B cell (primary cell): ENCODE results near the gene STON2. TPM values are rescaled to one million over a fixed set of nuclear protein-coding genes. Genes with fewer than 3 reads are reported as not detected.

Experiments
- ATAC-seq: fragments of 200-7000 bp; cut with Tn5 transposase; one replicate; pipeline ENCODE4 v1.10.0; 2021; ENCODE audit warnings: low read depth, mild to moderate bottlenecking, moderate number of reproducible peaks, moderate library complexity
- CTCF ChIA-PET: fragments of 350-600 bp; sonication (Branson Sonifier 250); formaldehyde crosslinking; loops from one replicate; lab custom pipeline; 2021; ENCODE audit warnings: antibody characterized with exemption, inconsistent platforms; lab: Charles Lee
- POLR2A ChIA-PET: fragments of 350-600 bp; sonication (Branson Sonifier 250); formaldehyde crosslinking; loops from one replicate; lab custom pipeline; 2021; ENCODE audit warnings: antibody characterized with exemption; lab: Charles Lee
- DNase-seq: peaks from one replicate; pipeline ENCODE4 v3.0.0; 2013
- H2AFZ ChIP-seq: 2 replicates; pipeline ENCODE4 v1.6.1; 2012; ENCODE audit warnings: mild to moderate bottlenecking, low read depth, low read length; ENCODE audit not compliant: insufficient read depth, poor library complexity, severe bottlenecking
- H3K27ac ChIP-seq, 2 donors: 1 replicate in 1 of 2; 2 replicates in 1 of 2; pipeline ENCODE4 v1.5.1; 2012 to 2013; ENCODE audit warnings: low read length in 2 of 2, mild to moderate bottlenecking in 2 of 2, moderate library complexity in 1 of 2
- H3K27me3 ChIP-seq, 4 experiments: fragments of 200-600 bp in 1 of 4; sonication (generic) in 1 of 4; replicated peaks in 1 of 4; 1 replicate in 2 of 4; 2 replicates in 2 of 4; pipeline versions ENCODE4 v1.6.1 to v1.7.0; 2013 to 2016; ENCODE audit warnings: low read length in 3 of 4, mild to moderate bottlenecking in 2 of 4, mixed read lengths in 1 of 4, moderate library complexity in 1 of 4; ENCODE audit not compliant: insufficient read depth in 4 of 4, control insufficient read depth in 3 of 4; ENCODE audit errors: control extremely low read depth in 1 of 4
- H3K36me3 ChIP-seq, 2 experiments: replicated peaks in 1 of 2; 1 replicate in 1 of 2; 2 replicates in 1 of 2; pipeline versions ENCODE4 v1.6.1 to v1.7.1; 2013; ENCODE audit warnings: low read length in 1 of 2; ENCODE audit not compliant: insufficient read depth in 2 of 2, control insufficient read depth in 1 of 2; ENCODE audit errors: control extremely low read depth in 1 of 2, extremely low read depth in 1 of 2
- H3K4me1 ChIP-seq, 2 donors: fragments of 200-600 bp in 1 of 2; sonication (generic) in 1 of 2; 1 replicate in 1 of 2; 2 replicates in 1 of 2; pipeline versions ENCODE4 v1.5.1 to v1.6.1; 2013 to 2017; ENCODE audit warnings: low read length in 2 of 2; ENCODE audit not compliant: control insufficient read depth in 2 of 2, insufficient read depth in 2 of 2
- H3K4me2 ChIP-seq: replicated peaks from 2 replicates; pipeline ENCODE3; 2012; ENCODE audit warnings: mild to moderate bottlenecking, low read depth, low read length; ENCODE audit not compliant: poor library complexity, severe bottlenecking
- H3K4me3 ChIP-seq, 5 experiments: fragments of 200-600 bp in 1 of 5; sonication (generic) in 1 of 5; 1 replicate in 3 of 5; 2 replicates in 2 of 5; pipeline versions ENCODE4 v1.5.1 to v1.7.0; 2011 to 2016; ENCODE audit warnings: low read length in 4 of 5, mild to moderate bottlenecking in 4 of 5, low read depth in 2 of 5, control low read depth in 1 of 5, moderate library complexity in 1 of 5; ENCODE audit not compliant: insufficient read depth in 1 of 5; ENCODE audit errors: control extremely low read depth in 1 of 5, extremely low read depth in 1 of 5
- H3K79me2 ChIP-seq: fragments of 200-600 bp; sonication (generic); one replicate; pipeline ENCODE4 v1.6.0; 2016; ENCODE audit warnings: low read length; ENCODE audit not compliant: control insufficient read depth, insufficient read depth
- H3K9ac ChIP-seq: fragments of 200-600 bp; sonication (generic); 2 replicates; pipeline ENCODE4 v1.6.1; 2017; ENCODE audit warnings: mild to moderate bottlenecking, low read length, moderate library complexity
- H3K9me3 ChIP-seq, 3 donors: one replicate each; pipeline versions ENCODE4 v1.6.1 to v1.7.1; 2013; ENCODE audit warnings: low read length in 2 of 3; ENCODE audit not compliant: control insufficient read depth in 2 of 3, insufficient read depth in 1 of 3; ENCODE audit errors: control extremely low read depth in 1 of 3
- H4K20me1 ChIP-seq: 2 replicates; pipeline ENCODE4 v1.6.0; 2012; ENCODE audit warnings: mild to moderate bottlenecking, low read length; ENCODE audit not compliant: insufficient read depth, control insufficient read depth, poor library complexity, severe bottlenecking
- H3K27ac Mint-ChIP-seq: one replicate; pipeline ENCODE4 v1.8.0; 2021; ENCODE audit warnings: mixed read lengths
- H3K27me3 Mint-ChIP-seq: one replicate; pipeline ENCODE4 v1.8.0; 2021; ENCODE audit warnings: mixed read lengths
- H3K4me1 Mint-ChIP-seq: one replicate; pipeline ENCODE4 v1.8.0; 2021; ENCODE audit warnings: mixed read lengths
- H3K4me3 Mint-ChIP-seq: one replicate; pipeline ENCODE4 v1.8.0; 2021; ENCODE audit warnings: mixed read lengths
- H3K9me3 Mint-ChIP-seq: one replicate; pipeline ENCODE4 v1.8.0; 2022; ENCODE audit warnings: mixed read lengths; ENCODE audit not compliant: insufficient read depth
- CTCF ChIP-seq: fragments of 200-600 bp; IDR thresholded peaks from one replicate; pipeline ENCODE4 v1.8.0; 2022; ENCODE audit warnings: antibody characterized with exemption, mild to moderate bottlenecking
- EZH2 ChIP-seq: IDR thresholded peaks from 2 replicates; pipeline ENCODE4 v1.6.1; 2012; ENCODE audit warnings: borderline replicate concordance, low read depth, mild to moderate bottlenecking, moderate library complexity, low read length; ENCODE audit not compliant: insufficient read depth, poor library complexity, severe bottlenecking
- whole genome bisulfite sequencing: methylation state at CpG from one replicate; pipeline ENCODE4 v1.1.5; 2013; ENCODE audit warnings: missing lambda C conversion rate; ENCODE audit not compliant: insufficient coverage; 5-methylcytosine and 5-hydroxymethylcytosine counted together
- intact Hi-C: fragments of 100-400 bp; cut with micrococcal nuclease; formaldehyde crosslinking; loops from one replicate; pipeline ENCODE4 v1.10.0; 2022
- polyA plus RNA-seq: library from polyadenylated mRNA; depleted of rRNA; stranded (reverse); fragments of >200 nt; gene quantifications from 2 replicates; pipeline ENCODE4 v1.2.3, GENCODE V29; 2012
- total RNA-seq, 2 donors: library from RNA; stranded (reverse); fragments of 120-200 nt in 1 of 2; gene quantifications; 1 replicate in 1 of 2; 2 replicates in 1 of 2; pipeline versions ENCODE4 v1.2.3 to v1.2.4, GENCODE V29; 2013 to 2022

STON2 gene
- total and polyA plus RNA-seq, 2 donors (not counting 1 experiment from before 2014, with no cell fraction given): 0.03 TPM; not detected in 1

- Histone ChIP-seq H3K36me3 (no peaks in the 10 kb centered on the region), H4K20me1 (no peaks in the 10 kb centered on the region), H3K79me2 (no peaks in the 10 kb centered on the region), H3K9me3 (no peaks in the 10 kb centered on the region), H2AFZ (no peak overlapping the region), H3K27me3 (peaks cover 0 to 26% (median 14%) of the 10 kb centered on the region in 4 experiments), H3K9ac (no peak overlapping the region), H3K4me2 (no peak overlapping the region), H3K4me3 (no peak overlapping the region), H3K4me1 (no peaks in the 10 kb centered on the region), H3K27ac (no peak overlapping the region)
- WGBS: no CpG with 5 or more reads among the region's 1 CpG
- DNase-seq: no peak
- Mint-ChIP-seq H3K9me3 (no peaks in the 10 kb centered on the region), H3K4me1 (no peaks in the 10 kb centered on the region), H3K27ac (no peak overlapping the region), H3K27me3 (peaks cover 60% of the 10 kb centered on the region), H3K4me3 (no peak overlapping the region)
- CTCF ChIA-PET: no interaction called here
- TF ChIP-seq CTCF: no peak
- no peak for TF ChIP-seq EZH2
- no peak for ATAC-seq
- POLR2A ChIA-PET: no interaction called here
- intact Hi-C loops: no loop called here
Measured at GRCh38 chr14:81429028-81429427, 28.9 kb upstream of the STON2 start.

- peaks cover 0 to 17% (median 8%) of the 10 kb centered on the region in 4 experiments for H3K27me3 ChIP-seq
- H3K27ac ChIP-seq: no peak overlapping the region
- no peak overlapping the region for H2AFZ ChIP-seq
- H3K79me2 ChIP-seq: no peaks in the 10 kb centered on the region
- CTCF ChIA-PET: interaction anchor here (0.5 to 0.7 kb wide), 2 partner anchors 10 to 552 kb away, joined by 3 read pairs; no protein-coding TSS in a partner anchor
- H4K20me1 ChIP-seq: no peaks in the 10 kb centered on the region
- H3K4me3 ChIP-seq: no peak overlapping the region
- no peaks in the 10 kb centered on the region for H3K4me1 ChIP-seq
- no peaks in the 10 kb centered on the region for H3K9me3 ChIP-seq
- POLR2A ChIA-PET: no interaction called here
- WGBS: 15% methylated on average over 5 of the region's 8 CpGs
- TF ChIP-seq EZH2: no peak
- no peak overlapping the region for H3K27ac Mint-ChIP-seq
- H3K4me3 Mint-ChIP-seq: no peak overlapping the region
- DNase-seq: no peak
- no peaks in the 10 kb centered on the region for H3K4me1 Mint-ChIP-seq
- no peaks in the 10 kb centered on the region for H3K36me3 ChIP-seq
- H3K4me2 ChIP-seq: no peak overlapping the region
- H3K9ac ChIP-seq: no peak overlapping the region
- intact Hi-C loops: no loop called here
- peaks cover 45% of the 10 kb centered on the region for H3K27me3 Mint-ChIP-seq
- H3K9me3 Mint-ChIP-seq: no peaks in the 10 kb centered on the region
- no peak for ATAC-seq
Measured at GRCh38 chr14:81427348-81428058, 27.4 kb upstream of the STON2 start.
